Measurements from ENCODE around the gene TLE2.
"Not testable (repeated sequence)": the region's sequence is repeated elsewhere in the genome, so short reads cannot be mapped to it uniquely, and the experiment has no call there.

The TLE2 gene

DNA sequence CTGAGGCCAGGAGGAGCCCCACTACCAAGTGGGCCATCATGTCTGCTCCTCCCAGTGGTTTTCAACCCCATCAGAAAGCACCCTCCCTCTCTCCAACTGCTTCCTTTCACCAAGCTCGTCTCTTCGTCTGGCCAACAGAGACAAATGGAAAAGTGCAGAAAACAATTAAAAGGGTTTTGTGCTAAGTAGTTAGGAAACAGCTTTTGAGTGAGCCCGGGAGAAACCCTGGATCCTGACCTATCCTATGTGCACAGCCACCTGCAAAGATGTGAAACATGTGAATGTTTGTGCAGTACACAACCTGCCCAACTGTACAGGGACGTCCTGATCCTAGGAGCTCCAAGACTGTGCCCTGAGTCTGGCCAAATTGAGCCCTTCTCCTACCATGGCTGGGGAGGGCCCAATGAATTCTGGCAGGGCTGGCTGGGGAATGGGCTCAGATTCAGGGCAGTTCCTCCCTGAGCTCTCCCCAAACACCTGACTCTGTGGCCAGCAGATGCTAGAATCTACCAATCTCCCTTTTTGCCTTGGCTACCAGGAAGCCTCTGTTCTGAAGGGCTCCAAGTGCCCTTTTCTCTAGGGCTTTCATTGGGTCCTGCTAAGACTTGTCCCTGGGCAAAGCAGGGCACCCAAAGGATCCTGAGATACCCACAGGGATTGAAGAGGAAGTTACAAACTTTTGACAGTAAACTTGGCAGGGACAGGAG is 25.3 kb upstream of the TLE2 start:
- no peak overlapping the region for H3K4me3 ChIP-seq (ENCODE audit: low read depth, low read length)
- TF ChIP-seq, protein P1, sequence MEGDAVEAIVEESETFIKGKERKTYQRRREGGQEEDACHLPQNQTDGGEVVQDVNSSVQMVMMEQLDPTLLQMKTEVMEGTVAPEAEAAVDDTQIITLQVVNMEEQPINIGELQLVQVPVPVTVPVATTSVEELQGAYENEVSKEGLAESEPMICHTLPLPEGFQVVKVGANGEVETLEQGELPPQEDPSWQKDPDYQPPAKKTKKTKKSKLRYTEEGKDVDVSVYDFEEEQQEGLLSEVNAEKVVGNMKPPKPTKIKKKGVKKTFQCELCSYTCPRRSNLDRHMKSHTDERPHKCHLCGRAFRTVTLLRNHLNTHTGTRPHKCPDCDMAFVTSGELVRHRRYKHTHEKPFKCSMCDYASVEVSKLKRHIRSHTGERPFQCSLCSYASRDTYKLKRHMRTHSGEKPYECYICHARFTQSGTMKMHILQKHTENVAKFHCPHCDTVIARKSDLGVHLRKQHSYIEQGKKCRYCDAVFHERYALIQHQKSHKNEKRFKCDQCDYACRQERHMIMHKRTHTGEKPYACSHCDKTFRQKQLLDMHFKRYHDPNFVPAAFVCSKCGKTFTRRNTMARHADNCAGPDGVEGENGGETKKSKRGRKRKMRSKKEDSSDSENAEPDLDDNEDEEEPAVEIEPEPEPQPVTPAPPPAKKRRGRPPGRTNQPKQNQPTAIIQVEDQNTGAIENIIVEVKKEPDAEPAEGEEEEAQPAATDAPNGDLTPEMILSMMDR (IDR thresholded peaks at IDR 0.05; ENCODE audit: insufficient read depth, low read length, missing control alignments): no peak
- POLR2A ChIA-PET: interaction anchor here (1.3 kb wide), 1 partner anchor 19 kb away, joined by 6 read pairs; no protein-coding TSS in a partner anchor
- CTCF ChIA-PET: interaction anchor here (0.9 to 3.7 kb wide), 4 partner anchors 12 to 21 kb away, joined by 3 to 20 read pairs (median 4); no protein-coding TSS in a partner anchor
- DNase-seq (ENCODE audit: low read depth, low spot score): no peak

DNA sequence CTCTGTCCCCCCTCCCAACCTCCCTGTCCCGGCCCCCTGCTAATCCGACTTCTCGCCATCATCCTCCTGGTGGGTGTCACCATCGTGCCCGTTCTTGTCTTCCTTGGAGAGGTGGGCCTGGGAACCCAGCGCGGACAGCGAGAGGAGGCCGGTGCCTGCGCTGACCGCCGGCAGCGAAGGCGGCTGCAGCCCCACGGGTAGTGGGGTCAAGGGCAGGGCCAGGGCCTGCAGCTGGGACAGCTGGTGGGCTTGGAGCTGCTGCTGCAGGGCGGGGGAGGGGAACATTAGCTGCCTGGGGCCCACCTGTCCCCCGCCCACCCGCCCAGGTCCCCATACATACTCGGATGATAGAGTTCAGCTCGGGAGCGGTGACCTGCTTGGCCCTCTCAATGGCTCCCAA is 24.7 kb upstream of the TLE2 start:
- no peak overlapping the region for H3K4me3 ChIP-seq (ENCODE audit: low read depth, low read length)
- CTCF ChIA-PET: interaction anchor here (1.0 to 3.7 kb wide), 3 partner anchors 12 to 24 kb away, joined by 3 to 20 read pairs (median 4); no protein-coding TSS in a partner anchor
- no peak for DNase-seq (ENCODE audit: low read depth, low spot score)
- POLR2A ChIA-PET: no interaction called here
- TF ChIP-seq, protein P1 (IDR thresholded peaks at IDR 0.05; ENCODE audit: insufficient read depth, low read length, missing control alignments): no peak

DNA sequence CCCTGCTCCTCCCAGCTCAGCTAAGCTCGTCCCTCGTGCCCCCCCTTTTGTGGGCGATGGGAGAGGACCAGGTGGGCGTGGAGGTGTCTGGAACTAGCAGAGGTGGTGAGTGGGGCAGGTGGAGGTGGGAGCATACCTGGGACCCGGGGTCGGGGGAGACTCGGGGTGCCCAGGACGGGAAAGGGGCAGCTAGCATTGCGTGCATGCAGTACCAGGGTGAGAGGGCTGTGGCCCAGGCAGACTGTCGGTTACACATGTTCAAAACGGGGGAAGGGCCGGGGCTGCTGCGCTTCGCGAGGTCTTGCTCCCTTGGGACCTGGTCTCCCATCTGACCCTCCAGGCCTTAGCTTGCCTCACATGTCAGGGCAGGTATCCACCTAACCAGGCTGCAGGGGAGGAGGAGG is 24.1 kb upstream of the TLE2 start:
- CTCF ChIA-PET: interaction anchor here (1.0 to 3.7 kb wide), 3 partner anchors 16 to 24 kb away, joined by 3 to 20 read pairs (median 3); no protein-coding TSS in a partner anchor
- POLR2A ChIA-PET: interaction anchor here (1.1 to 2.8 kb wide), 3 partner anchors 9 to 40 kb away, joined by 3 to 11 read pairs (median 3); partner anchors contain the start of gene TLE5
- DNase-seq (ENCODE audit: low read depth, low spot score): no peak
- TF ChIP-seq, protein P1 (IDR thresholded peaks at IDR 0.05; ENCODE audit: insufficient read depth, low read length, missing control alignments): no peak
- H3K4me3 ChIP-seq (ENCODE audit: low read depth, low read length): no peak overlapping the region

DNA sequence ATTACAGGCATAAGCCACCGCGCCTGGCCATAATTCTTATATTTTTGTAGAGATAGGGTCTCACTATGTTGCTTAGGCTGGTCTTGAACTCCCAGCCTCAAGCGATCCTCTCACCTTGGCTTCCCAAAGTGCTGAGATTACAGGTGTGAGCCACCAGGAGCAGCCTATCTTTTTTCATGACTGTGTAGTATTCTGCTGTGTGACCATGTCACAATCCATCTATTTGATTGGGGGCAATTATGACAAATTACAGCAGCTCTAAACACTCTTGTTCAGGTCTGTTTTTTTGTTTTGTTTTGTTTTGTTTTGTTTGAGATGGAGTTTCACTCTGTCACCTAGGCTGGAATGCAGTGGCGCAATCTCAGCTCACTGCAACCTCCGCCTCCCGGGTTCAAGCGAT is 20.9 kb upstream of the TLE2 start:
- ChIA-PET CTCF (interaction anchor here (1.5 kb wide), 1 partner anchor 26 kb away, joined by 3 read pairs; no protein-coding TSS in a partner anchor), POLR2A (interaction anchor here (0.6 kb wide), 1 partner anchor 14 kb away, joined by 4 read pairs; no protein-coding TSS in a partner anchor)

DNA sequence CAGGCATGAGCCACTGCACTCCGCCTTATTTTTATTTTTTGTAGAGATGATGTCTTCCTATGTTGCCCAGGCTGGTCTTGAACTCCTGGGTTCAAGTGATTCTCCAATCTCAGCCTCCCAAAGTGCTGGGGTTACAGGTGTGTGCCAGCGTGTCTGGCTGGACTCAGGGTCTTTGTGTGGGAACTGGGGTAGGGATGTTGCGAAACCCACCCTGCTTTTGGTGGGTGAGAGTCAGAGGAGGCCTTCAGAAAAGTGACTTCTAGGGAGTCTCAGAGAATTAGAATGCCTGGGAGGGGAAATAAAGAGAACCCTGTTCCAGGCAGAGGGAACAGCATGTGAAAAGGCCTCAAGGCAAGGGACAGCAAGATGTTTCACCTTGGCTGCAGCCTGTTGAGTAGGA is 20.0 kb upstream of the TLE2 start:
- ChIA-PET CTCF (interaction anchor here (1.5 kb wide), 1 partner anchor 27 kb away, joined by 3 read pairs; no protein-coding TSS in a partner anchor), POLR2A (no interaction called here)
- DNase-seq (ENCODE audit: low read depth, low spot score): no peak
- TF ChIP-seq, protein P1 (IDR thresholded peaks at IDR 0.05; ENCODE audit: insufficient read depth, low read length, missing control alignments): no peak
- no peak overlapping the region for H3K4me3 ChIP-seq (ENCODE audit: low read depth, low read length)

More for the DNA sequence above, 20.9 kb upstream of the TLE2 start:
- H3K4me3 ChIP-seq (ENCODE audit: low read depth, low read length); DNase-seq (ENCODE audit: low read depth, low spot score): not testable (repeated sequence)

DNA sequence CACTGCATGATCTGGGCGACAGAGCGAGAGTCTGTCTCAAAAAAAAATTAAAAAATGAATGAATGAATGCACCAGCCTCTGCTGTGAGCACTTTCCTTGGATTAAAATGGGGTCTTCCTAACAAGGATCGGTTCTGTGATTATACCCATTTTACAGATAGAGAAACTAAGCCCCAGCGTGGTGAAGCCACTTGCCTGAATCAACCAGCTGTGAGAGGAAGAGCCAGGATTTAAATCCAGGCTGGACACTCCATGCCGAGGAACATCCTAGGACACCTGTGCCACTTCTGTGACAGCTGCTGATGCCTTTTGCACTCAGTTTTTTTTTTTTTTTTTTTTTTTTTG is 19.1 kb upstream of the TLE2 start:
- no peak overlapping the region for H3K4me3 ChIP-seq (ENCODE audit: low read depth, low read length)
- DNase-seq (ENCODE audit: low read depth, low spot score): no peak
- POLR2A ChIA-PET: no interaction called here
- CTCF ChIA-PET: no interaction called here
- TF ChIP-seq, protein P1 (IDR thresholded peaks at IDR 0.05; ENCODE audit: insufficient read depth, low read length, missing control alignments): no peak

Data from AG04449 (cell line).